ENCODE measurements around the gene PROM2.

Gene PROM2

DNA sequence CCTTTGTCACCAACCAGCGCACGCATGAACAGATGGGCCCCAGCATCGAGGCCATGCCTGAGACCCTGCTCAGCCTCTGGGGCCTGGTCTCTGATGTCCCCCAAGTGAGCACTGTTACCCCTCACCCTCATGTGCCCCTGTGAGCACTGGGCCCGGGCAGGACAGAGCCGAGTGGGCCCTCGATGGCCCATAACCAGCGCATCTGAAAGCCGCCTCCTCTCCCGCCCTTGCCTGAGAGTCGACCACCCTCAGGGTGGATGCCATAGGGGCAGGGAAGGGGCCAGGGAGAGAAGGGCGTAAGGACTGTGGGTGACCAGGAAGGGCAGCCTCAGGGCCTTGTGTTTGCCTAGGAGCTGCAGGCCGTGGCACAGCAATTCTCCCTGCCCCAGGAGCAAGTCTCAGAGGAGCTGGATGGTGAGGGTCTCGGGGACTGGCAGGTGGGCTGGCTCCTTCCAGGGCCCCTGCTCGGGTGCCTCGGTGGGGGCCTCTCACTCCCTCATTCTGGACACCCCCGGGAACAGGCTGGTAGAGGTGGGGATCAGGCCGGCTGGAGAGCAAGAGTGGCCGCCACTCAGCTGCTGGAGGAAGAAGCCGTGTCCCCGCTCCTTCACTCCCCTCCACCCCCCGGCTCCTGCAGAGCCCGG is 2.1 kb downstream of the PROM2 start:
- Mint-ChIP-seq H3K4me3 (no peak overlapping the region), H3K9me3 (no peaks in the 10 kb centered on the region), H3K27ac (no peak overlapping the region), H3K36me3 (no peaks in the 10 kb centered on the region), H3K4me1 (no peaks in the 10 kb centered on the region)
- ATAC-seq, result no peak
- DNase-seq (ENCODE audit: low spot score in 2 of 2), result no peak

DNA sequence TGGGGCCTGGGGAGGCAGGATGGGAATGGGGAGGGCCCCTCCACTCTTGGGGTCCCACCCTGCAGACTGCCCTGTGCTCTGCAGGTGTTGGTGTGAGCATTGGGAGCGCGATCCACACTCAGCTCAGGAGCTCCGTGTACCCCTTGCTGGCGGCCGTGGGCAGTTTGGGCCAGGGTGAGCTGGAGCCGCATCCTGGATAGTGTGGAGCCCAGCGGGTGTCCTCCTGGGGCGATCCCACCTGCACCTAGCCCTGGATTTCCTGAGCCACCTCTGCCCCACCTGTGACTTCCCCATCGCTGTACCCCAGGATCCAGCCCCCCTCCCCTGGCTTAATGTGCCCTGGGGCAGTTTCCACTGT is 2.6 kb downstream of the PROM2 start:
- H3K36me3 Mint-ChIP-seq, result no peaks in the 10 kb centered on the region
- no peak for ATAC-seq
- H3K4me1 Mint-ChIP-seq, result no peaks in the 10 kb centered on the region
- H3K4me3 Mint-ChIP-seq, result no peak overlapping the region
- H3K27ac Mint-ChIP-seq, result no peak overlapping the region
- no peaks in the 10 kb centered on the region for H3K9me3 Mint-ChIP-seq
- no peak for DNase-seq (ENCODE audit: low spot score in 2 of 2)

GRCh38 chr2:95277246-95277906 is 3.1 kb downstream of the PROM2 start:
- H3K36me3 Mint-ChIP-seq, result no peaks in the 10 kb centered on the region
- no peak overlapping the region for H3K27ac Mint-ChIP-seq
- no peaks in the 10 kb centered on the region for H3K4me1 Mint-ChIP-seq
- DNase-seq (ENCODE audit: low spot score in 2 of 2) (no peak), ATAC-seq (no peak)
- H3K4me3 Mint-ChIP-seq, result no peak overlapping the region
- H3K9me3 Mint-ChIP-seq, result no peaks in the 10 kb centered on the region

- no peak overlapping the region for H3K27ac Mint-ChIP-seq
- no peak overlapping the region for H3K4me3 Mint-ChIP-seq
- H3K9me3 Mint-ChIP-seq, result no peaks in the 10 kb centered on the region
- DNase-seq (ENCODE audit: low spot score in 2 of 2), result no peak
- no peaks in the 10 kb centered on the region for H3K4me1 Mint-ChIP-seq
- no peak for ATAC-seq
- H3K36me3 Mint-ChIP-seq, result no peaks in the 10 kb centered on the region
Observed at GRCh38 chr2:95278051-95278471, 3.8 kb downstream of the PROM2 start.

- DNase-seq (ENCODE audit: low spot score in 2 of 2) (no peak), ATAC-seq (no peak)
- Mint-ChIP-seq H3K36me3 (no peaks in the 10 kb centered on the region), H3K9me3 (no peaks in the 10 kb centered on the region), H3K4me1 (no peaks in the 10 kb centered on the region), H3K4me3 (no peak overlapping the region), H3K27ac (no peak overlapping the region)
Observed at GRCh38 chr2:95278637-95279225, 4.5 kb downstream of the PROM2 start.

- H3K4me3 Mint-ChIP-seq, result no peak overlapping the region
- DNase-seq (ENCODE audit: low spot score in 2 of 2) (no peak), ATAC-seq (no peak)
- H3K4me1 Mint-ChIP-seq, result no peaks in the 10 kb centered on the region
- no peak overlapping the region for H3K27ac Mint-ChIP-seq
- no peaks in the 10 kb centered on the region for H3K36me3 Mint-ChIP-seq
- no peaks in the 10 kb centered on the region for H3K9me3 Mint-ChIP-seq
Observed at GRCh38 chr2:95279435-95280035, 5.3 kb downstream of the PROM2 start.

DNA sequence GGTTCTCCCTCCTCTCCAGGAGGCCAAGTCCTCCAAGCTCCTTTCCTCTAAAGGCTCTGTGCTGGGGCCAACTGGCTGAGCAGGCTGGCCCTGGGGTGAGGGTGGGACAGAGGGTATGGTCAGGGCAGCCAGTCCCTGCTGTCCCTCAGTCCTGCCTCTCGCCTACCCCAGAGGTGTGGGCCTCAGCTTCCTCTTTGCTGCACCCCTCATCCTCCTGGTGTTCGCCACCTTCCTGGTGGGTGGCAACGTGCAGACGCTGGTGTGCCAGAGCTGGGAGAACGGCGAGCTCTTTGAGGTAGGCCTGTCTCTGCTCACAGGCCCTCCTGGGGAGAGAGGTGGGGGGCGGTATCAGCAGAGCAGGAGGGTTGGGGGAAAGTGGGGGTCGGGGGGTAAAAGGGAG is 6.8 kb downstream of the PROM2 start:
- no peak overlapping the region for H3K27ac Mint-ChIP-seq
- DNase-seq (ENCODE audit: low spot score in 2 of 2) (no peak), ATAC-seq (no peak)

DNA sequence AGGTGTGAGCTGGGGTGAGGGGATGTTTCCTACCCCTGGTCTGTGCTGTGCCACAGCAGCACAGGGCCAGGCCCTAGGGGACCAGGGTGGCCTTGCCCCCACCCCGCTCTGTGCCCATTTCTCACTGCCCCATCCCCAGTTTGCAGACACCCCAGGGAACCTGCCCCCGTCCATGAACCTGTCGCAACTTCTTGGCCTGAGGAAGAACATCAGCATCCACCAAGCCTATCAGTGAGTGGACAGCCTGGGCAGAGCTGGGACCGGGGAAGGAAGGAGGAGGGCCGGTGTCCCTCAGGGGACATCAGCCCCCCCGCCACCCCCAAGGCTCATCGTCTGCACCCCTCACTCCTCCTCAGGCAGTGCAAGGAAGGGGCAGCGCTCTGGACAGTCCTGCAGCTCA is 7.5 kb downstream of the PROM2 start:
- no peaks in the 10 kb centered on the region for H3K4me1 Mint-ChIP-seq
- DNase-seq (ENCODE audit: low spot score in 2 of 2) (no peak), ATAC-seq (no peak)
- H3K9me3 Mint-ChIP-seq, result no peaks in the 10 kb centered on the region
- no peaks in the 10 kb centered on the region for H3K36me3 Mint-ChIP-seq
- no peak overlapping the region for H3K4me3 Mint-ChIP-seq
- no peak overlapping the region for H3K27ac Mint-ChIP-seq

More for the DNA sequence above, 6.8 kb downstream of the PROM2 start:
- Mint-ChIP-seq H3K4me3 (no peak overlapping the region), H3K4me1 (no peaks in the 10 kb centered on the region), H3K9me3 (no peaks in the 10 kb centered on the region), H3K36me3 (no peaks in the 10 kb centered on the region)

GRCh38 chr2:95282458-95282857 is 8.2 kb downstream of the PROM2 start:
- DNase-seq (ENCODE audit: low spot score in 2 of 2) (no peak), ATAC-seq (no peak)
- Mint-ChIP-seq H3K27ac (no peak overlapping the region), H3K4me1 (no peaks in the 10 kb centered on the region), H3K9me3 (no peaks in the 10 kb centered on the region), H3K36me3 (no peaks in the 10 kb centered on the region), H3K4me3 (no peak overlapping the region)

- no peak overlapping the region for H3K4me3 Mint-ChIP-seq
- H3K4me1 Mint-ChIP-seq, result no peaks in the 10 kb centered on the region
- no peak overlapping the region for H3K27ac Mint-ChIP-seq
- ATAC-seq (no peak), DNase-seq (ENCODE audit: low spot score in 2 of 2) (no peak)
- H3K9me3 Mint-ChIP-seq, result no peaks in the 10 kb centered on the region
- no peaks in the 10 kb centered on the region for H3K36me3 Mint-ChIP-seq
Observed at GRCh38 chr2:95283562-95283961, 9.3 kb downstream of the PROM2 start.

- Mint-ChIP-seq H3K4me3 (no peak overlapping the region), H3K4me1 (no peaks in the 10 kb centered on the region), H3K27ac (no peak overlapping the region), H3K36me3 (no peaks in the 10 kb centered on the region), H3K9me3 (no peaks in the 10 kb centered on the region)
- DNase-seq (ENCODE audit: low spot score in 2 of 2) (no peak), ATAC-seq (no peak)
Observed at GRCh38 chr2:95284886-95285541, 10.8 kb downstream of the PROM2 start.

- Mint-ChIP-seq H3K4me3 (no peak overlapping the region), H3K36me3 (no peaks in the 10 kb centered on the region), H3K9me3 (peaks cover 5% of the 10 kb centered on the region), H3K4me1 (no peaks in the 10 kb centered on the region), H3K27ac (no peak overlapping the region)
- DNase-seq (ENCODE audit: low spot score in 2 of 2) (no peak), ATAC-seq (no peak)
Observed at GRCh38 chr2:95285542-95285932, 11.3 kb downstream of the PROM2 start.

DNA sequence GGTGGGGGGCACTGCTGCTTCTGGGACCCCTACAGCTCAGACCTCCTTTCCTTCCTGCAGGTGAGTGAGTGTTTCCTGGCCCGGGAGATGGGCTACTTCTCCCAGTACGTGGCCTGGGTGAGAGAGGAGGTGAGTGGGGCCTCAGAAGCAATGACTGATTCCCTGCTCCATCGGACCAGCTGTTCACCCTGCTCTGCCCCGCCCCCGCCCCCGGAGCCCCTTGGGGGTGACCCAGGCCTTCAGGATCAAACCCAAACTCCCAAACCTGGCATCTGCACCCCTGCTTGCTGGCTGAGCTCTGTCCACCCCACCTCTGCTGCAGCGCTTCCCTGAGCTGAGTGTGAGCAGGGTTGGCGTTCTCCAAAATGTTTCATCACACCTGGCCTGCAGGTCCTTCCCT is 13.1 kb downstream of the PROM2 start:
- Mint-ChIP-seq H3K9me3 (peaks cover 6% of the 10 kb centered on the region), H3K4me1 (no peaks in the 10 kb centered on the region), H3K27ac (no peak overlapping the region), H3K36me3 (no peaks in the 10 kb centered on the region), H3K4me3 (no peak overlapping the region)
- DNase-seq (ENCODE audit: low spot score in 2 of 2) (no peak), ATAC-seq (no peak)

- H3K4me3 Mint-ChIP-seq, result no peak overlapping the region
Observed at GRCh38 chr2:95287806-95288205, 13.6 kb downstream of the PROM2 start.

DNA sequence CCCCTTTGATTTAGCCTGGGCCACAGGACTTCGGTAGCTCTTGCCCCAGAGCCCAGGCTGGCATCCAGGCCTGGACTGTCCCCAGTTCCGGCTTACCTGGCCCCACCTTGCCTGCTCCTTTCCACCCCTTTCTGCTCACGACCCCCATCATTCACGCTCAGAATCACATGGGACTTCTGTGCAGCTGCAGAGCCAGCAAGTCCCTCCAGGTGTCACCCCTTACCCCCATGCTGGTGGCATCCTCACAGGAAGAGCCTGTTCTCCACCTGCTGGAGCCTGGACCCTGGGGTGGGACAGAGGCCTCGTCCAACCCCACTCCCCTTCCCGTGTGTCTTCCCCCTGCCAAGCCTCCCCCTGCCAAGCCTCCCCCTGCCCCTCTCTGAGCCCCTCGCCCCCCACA is 15.0 kb downstream of the PROM2 start:
- H3K4me1 Mint-ChIP-seq, result no peaks in the 10 kb centered on the region
- H3K4me3 Mint-ChIP-seq, result no peak overlapping the region
- DNase-seq (ENCODE audit: low spot score in 2 of 2) (no peak), ATAC-seq (no peak)
- peaks cover 6% of the 10 kb centered on the region for H3K9me3 Mint-ChIP-seq
- no peak overlapping the region for H3K27ac Mint-ChIP-seq
- H3K36me3 Mint-ChIP-seq, result no peaks in the 10 kb centered on the region

More at GRCh38 chr2:95287806-95288205, 13.6 kb downstream of the PROM2 start:
- ATAC-seq (no peak), DNase-seq (ENCODE audit: low spot score in 2 of 2) (no peak)
- Mint-ChIP-seq H3K9me3 (peaks cover 6% of the 10 kb centered on the region), H3K4me1 (no peaks in the 10 kb centered on the region), H3K36me3 (no peaks in the 10 kb centered on the region), H3K27ac (no peak overlapping the region)
